ENCODE measurements around the gene NTM. TPM values are rescaled to one million over a fixed set of nuclear protein-coding genes. Genes with fewer than 3 reads are reported as not detected.

Gene NTM
- total RNA-seq, 2 experiments from 2014 or later = not detected

DNA sequence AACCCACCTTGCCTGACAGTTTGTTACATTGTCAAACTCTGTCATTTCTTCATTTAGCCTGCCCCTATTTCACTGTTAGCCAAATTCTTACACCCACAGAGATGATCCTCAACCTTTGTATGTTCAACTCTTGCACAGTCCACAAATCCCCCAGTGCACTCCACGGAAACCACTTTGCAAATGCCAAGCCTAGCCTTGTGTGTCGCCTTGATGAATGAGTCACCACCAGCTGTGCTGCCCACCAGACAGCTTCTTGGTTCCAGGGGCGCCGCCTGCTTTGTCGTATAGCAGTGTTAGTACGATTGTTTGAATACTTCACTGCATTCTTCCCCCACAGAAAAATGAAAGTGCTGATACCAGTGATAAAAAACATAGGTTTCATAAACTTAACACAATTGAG, 686.3 kb downstream of the NTM start:
- ChIA-PET CTCF (no interaction called here), POLR2A (no interaction called here)
- DNase-seq = peak; percentile 2
- Mint-ChIP-seq H3K4me1 (ENCODE audit: low read depth) (no peaks in the 10 kb centered on the region), H3K4me3 (no peak overlapping the region), H3K9me3 (no peaks in the 10 kb centered on the region), H3K36me3 (ENCODE audit: low read depth) (no peaks in the 10 kb centered on the region), H3K27me3 (peaks cover under 1% of the 10 kb centered on the region), H3K27ac (no peak overlapping the region)
- intact Hi-C loops (cut with micrococcal nuclease) = no loop called here
- no peak for ATAC-seq
- no peak for TF ChIP-seq CTCF (IDR thresholded peaks at IDR 0.05)

- ChIA-PET POLR2A (no interaction called here), CTCF (no interaction called here)
- H3K36me3 Mint-ChIP-seq (ENCODE audit: low read depth) = no peaks in the 10 kb centered on the region
- ATAC-seq = no peak
- intact Hi-C loops (cut with micrococcal nuclease) = no loop called here
- H3K4me1 Mint-ChIP-seq (ENCODE audit: low read depth) = no peaks in the 10 kb centered on the region
- TF ChIP-seq CTCF (IDR thresholded peaks at IDR 0.05) = no peak
- no peak overlapping the region for H3K4me3 Mint-ChIP-seq
- H3K9me3 Mint-ChIP-seq = no peaks in the 10 kb centered on the region
- no peak for DNase-seq
- H3K27ac Mint-ChIP-seq = no peak overlapping the region
- no peaks in the 10 kb centered on the region for H3K27me3 Mint-ChIP-seq
Observed at GRCh38 chr11:132057266-132057665, 686.9 kb downstream of the NTM start.

DNA sequence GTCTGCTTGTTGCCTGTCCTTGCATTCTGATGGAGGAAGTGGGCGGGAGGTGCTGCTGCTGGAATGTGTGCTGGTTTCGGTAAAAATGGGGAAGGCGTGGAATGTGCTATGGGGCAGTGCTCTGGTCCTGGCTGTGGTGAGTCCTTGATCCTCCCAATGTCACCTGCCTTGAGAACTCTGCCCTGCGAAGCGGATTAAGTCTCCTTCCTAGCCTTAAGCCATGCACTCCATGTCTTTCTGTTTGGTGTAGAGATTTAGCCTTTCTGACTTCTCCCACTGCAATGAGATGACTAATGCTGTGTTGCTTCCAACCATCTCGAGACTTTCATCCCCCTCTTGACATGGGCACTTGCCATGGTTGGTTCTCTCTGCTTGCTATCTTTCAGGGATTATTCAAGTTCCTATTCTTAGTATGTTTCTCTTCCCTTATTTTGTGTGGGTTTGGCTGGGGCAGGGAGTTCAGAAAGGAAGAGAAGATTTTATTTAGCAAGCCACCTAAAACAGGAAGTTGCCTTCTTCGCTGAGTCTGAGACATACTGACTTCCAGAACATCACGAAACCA, 687.9 kb downstream of the NTM start:
- Mint-ChIP-seq H3K27ac (no peak overlapping the region), H3K4me1 (ENCODE audit: low read depth) (no peaks in the 10 kb centered on the region), H3K9me3 (no peaks in the 10 kb centered on the region), H3K36me3 (ENCODE audit: low read depth) (no peaks in the 10 kb centered on the region), H3K4me3 (no peak overlapping the region), H3K27me3 (no peaks in the 10 kb centered on the region)
- TF ChIP-seq CTCF (IDR thresholded peaks at IDR 0.05) = no peak
- ATAC-seq = no peak
- POLR2A ChIA-PET = no interaction called here
- CTCF ChIA-PET = no interaction called here
- intact Hi-C loops (cut with micrococcal nuclease) = no loop called here
- no peak for DNase-seq

DNA sequence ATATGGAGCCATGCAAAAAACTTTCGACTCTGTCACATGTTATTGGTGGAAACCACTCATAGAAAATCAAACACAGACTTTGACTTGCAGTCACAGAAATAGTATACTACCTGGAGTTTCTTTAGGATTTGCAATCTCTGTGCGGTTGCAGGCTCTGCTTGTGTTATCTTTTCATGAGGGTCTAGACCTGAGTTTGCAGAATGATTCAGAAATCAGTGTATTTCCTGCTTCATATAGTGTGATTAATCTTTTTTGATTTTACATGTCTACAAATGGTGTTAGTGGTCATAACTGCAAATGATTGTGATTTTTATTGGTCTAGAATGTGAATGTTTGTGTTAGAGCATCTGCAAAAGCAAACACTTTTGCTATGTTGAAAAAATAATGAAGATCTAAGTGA, 690.2 kb downstream of the NTM start:
- no peak for ATAC-seq

DNA sequence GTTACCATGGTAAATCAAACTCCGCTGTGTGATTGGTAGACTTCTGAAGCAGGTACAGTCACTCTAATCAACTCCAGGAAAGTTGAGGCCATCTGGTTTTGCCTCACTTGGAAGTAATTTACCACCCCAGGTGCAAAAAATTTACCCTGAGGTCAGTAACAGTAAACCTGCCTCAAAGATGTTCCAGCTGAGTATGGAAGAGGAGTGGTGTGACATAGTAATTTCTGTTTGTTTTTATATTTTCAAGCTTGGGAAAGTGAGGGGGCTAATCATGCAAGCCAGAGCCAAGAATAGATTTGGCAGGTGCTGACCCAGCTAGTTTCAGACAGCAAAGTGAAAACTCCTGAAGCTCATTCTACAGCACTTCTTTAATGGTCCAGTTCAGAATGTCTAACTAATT, 691.6 kb downstream of the NTM start:
- ChIA-PET CTCF (no interaction called here), POLR2A (no interaction called here)
- no peak for TF ChIP-seq CTCF (IDR thresholded peaks at IDR 0.05)
- Mint-ChIP-seq H3K27ac (no peak overlapping the region), H3K4me3 (no peak overlapping the region), H3K4me1 (ENCODE audit: low read depth) (no peaks in the 10 kb centered on the region), H3K9me3 (no peaks in the 10 kb centered on the region), H3K27me3 (no peaks in the 10 kb centered on the region), H3K36me3 (ENCODE audit: low read depth) (no peaks in the 10 kb centered on the region)
- intact Hi-C loops (cut with micrococcal nuclease) = no loop called here
- ATAC-seq (no peak), DNase-seq (no peak)

More for the DNA sequence above, 690.2 kb downstream of the NTM start:
- Mint-ChIP-seq H3K9me3 (no peaks in the 10 kb centered on the region), H3K4me1 (ENCODE audit: low read depth) (no peaks in the 10 kb centered on the region), H3K27ac (no peak overlapping the region), H3K27me3 (no peaks in the 10 kb centered on the region), H3K36me3 (ENCODE audit: low read depth) (no peaks in the 10 kb centered on the region), H3K4me3 (no peak overlapping the region)
- POLR2A ChIA-PET = no interaction called here
- no peak for DNase-seq
- intact Hi-C loops (cut with micrococcal nuclease) = no loop called here
- no peak for TF ChIP-seq CTCF (IDR thresholded peaks at IDR 0.05)
- CTCF ChIA-PET = no interaction called here
